Prostate gland (tissue), 2 donors: ENCODE results near the gene CFDP1.

Experiments
- CTCF ChIP-seq, 4 experiments: fragments of 200-600 bp in 2 of 4; fragments of 450-650 bp in 2 of 4; sonication (generic) in 2 of 4; IDR thresholded peaks; 1 replicate in 3 of 4; 2 replicates in 1 of 4; pipeline ENCODE4 v1.5.1; 2016 to 2019; ENCODE audit warnings: antibody characterized with exemption in 4 of 4, mild to moderate bottlenecking in 2 of 4, moderate library complexity in 2 of 4
- POLR2A ChIP-seq: fragments of 450-650 bp; IDR thresholded peaks from one replicate; pipeline ENCODE4 v1.6.1; 2016; ENCODE audit warnings: antibody characterized with exemption, mild to moderate bottlenecking
- POLR2AphosphoS5 ChIP-seq: sonication (generic); formaldehyde crosslinking; IDR thresholded peaks from one replicate; pipeline ENCODE4 v1.6.1; 2017; ENCODE audit warnings: antibody characterized with exemption

- TF ChIP-seq CTCF (IDR thresholded peaks at IDR 0.05) (no peak), POLR2AphosphoS5 (peak; percentile 74), POLR2A (no peak)
Observed at GRCh38 chr16:75377729-75378386, 55.4 kb downstream of the CFDP1 start.
